ENCODE results near the gene KRT86. TPM values are rescaled to one million over a fixed set of nuclear protein-coding genes. Genes with fewer than 3 reads are reported as not detected.

KRT86 gene
- total and polyA plus RNA-seq, 7 donors = 0.25 to 0.60 TPM; not detected in 5

GRCh38 chr12:52327052-52327829 lies 52.8 kb downstream of the KRT86 start:
- WGBS, 2 donors = 25 to 37% methylated on average over 11 of the region's 11 CpGs
- Histone ChIP-seq H3K4me3 (no peak overlapping the region), H3K27me3 (no peaks in the 10 kb centered on the region), H3K36me3 (no peaks in the 10 kb centered on the region), H3K9me3 (no peaks in the 10 kb centered on the region), H3K27ac (no peak overlapping the region), H3K4me1 (no peaks in the 10 kb centered on the region)
- TF ChIP-seq POLR2AphosphoS5 (IDR thresholded peaks at IDR 0.05) (peak in 1 of 4 donors; percentile 37), CTCF (IDR thresholded peaks at IDR 0.05) (peak; percentile 55 to 74 (median 70)), POLR2A (IDR thresholded peaks at IDR 0.05) (no peak), EP300 (IDR thresholded peaks at IDR 0.05) (no peak)
- peak; percentile 87 for DNase-seq
- intact Hi-C loops (cut with DNase I) = loop anchor here (2.0 to 5.0 kb wide), 2 partner anchors 115 to 170 kb away; no protein-coding TSS in a partner anchor

DNA sequence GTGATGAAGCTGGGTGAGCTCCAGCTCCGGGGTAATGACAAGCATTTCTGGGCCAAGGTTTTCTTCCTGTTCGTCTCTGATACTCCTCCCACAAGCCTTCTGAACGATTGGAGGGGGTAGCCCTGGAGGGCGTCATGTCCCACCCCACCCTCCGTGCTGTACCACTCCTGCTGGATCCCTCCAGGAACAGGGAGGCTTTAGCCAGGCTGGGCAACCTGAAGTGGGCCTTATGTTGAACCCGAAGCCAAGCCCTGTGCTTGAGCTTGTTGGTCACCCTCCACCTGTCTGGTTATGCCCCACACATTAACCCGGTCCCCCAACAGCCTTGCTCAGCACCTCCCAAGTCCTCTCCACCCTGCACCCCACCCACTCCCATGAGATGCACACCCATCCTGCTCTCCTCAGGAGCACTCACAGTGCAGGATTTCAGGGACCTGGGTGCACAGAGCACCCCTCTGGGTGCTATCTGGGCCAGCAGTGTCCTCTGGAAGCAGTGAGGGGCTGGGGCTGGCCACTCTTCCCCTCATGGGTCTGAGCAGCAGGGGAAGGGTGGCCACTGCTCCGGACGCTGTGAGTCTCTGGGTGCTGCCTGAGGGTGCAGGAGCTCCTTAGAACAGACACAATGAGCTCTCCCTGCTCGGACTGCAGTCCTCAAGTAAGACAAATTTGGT lies 53.5 kb downstream of the KRT86 start:
- 53 to 68% methylated on average over 10 of the region's 10 CpGs for WGBS, 2 donors
- no peaks in the 10 kb centered on the region for H3K9me3 ChIP-seq
- H3K4me3 ChIP-seq = no peak overlapping the region
- intact Hi-C loops (cut with DNase I) = loop anchor here (2.0 to 5.0 kb wide), 2 partner anchors 116 to 171 kb away; no protein-coding TSS in a partner anchor
- H3K36me3 ChIP-seq = no peaks in the 10 kb centered on the region
- H3K27me3 ChIP-seq = no peaks in the 10 kb centered on the region
- TF ChIP-seq POLR2A (IDR thresholded peaks at IDR 0.05) (no peak), CTCF (IDR thresholded peaks at IDR 0.05) (no peak), POLR2AphosphoS5 (IDR thresholded peaks at IDR 0.05) (no peak), EP300 (IDR thresholded peaks at IDR 0.05) (no peak)
- no peak overlapping the region for H3K27ac ChIP-seq
- no peaks in the 10 kb centered on the region for H3K4me1 ChIP-seq
- peak; percentile 53 for DNase-seq

GRCh38 chr12:52331039-52331438 lies 56.6 kb downstream of the KRT86 start:
- WGBS, 2 donors = 47 to 81% methylated on average over 1 of the region's 1 CpG
- Histone ChIP-seq H3K36me3 (no peaks in the 10 kb centered on the region), H3K27me3 (no peaks in the 10 kb centered on the region), H3K4me1 (no peaks in the 10 kb centered on the region), H3K4me3 (no peak overlapping the region), H3K9me3 (peaks cover 0 to 2% (median 1%) of the 10 kb centered on the region in 4 donors), H3K27ac (no peak overlapping the region)
- intact Hi-C loops (cut with DNase I) = no loop called here
- no peak for DNase-seq
- TF ChIP-seq POLR2AphosphoS5 (IDR thresholded peaks at IDR 0.05) = no peak
- TF ChIP-seq EP300 (IDR thresholded peaks at IDR 0.05) = no peak
- no peak for TF ChIP-seq POLR2A (IDR thresholded peaks at IDR 0.05)
- no peak for TF ChIP-seq CTCF (IDR thresholded peaks at IDR 0.05)

- WGBS, 2 donors = 63 to 83% methylated on average over 3 of the region's 3 CpGs
- Histone ChIP-seq H3K27me3 (no peaks in the 10 kb centered on the region), H3K27ac (no peak overlapping the region), H3K4me1 (no peaks in the 10 kb centered on the region), H3K4me3 (no peak overlapping the region), H3K36me3 (no peaks in the 10 kb centered on the region), H3K9me3 (peaks cover 0 to 7% (median 2%) of the 10 kb centered on the region in 4 donors)
- intact Hi-C loops (cut with DNase I) = no loop called here
- TF ChIP-seq CTCF (IDR thresholded peaks at IDR 0.05) (no peak), POLR2A (IDR thresholded peaks at IDR 0.05) (no peak), POLR2AphosphoS5 (IDR thresholded peaks at IDR 0.05) (no peak), EP300 (IDR thresholded peaks at IDR 0.05) (no peak)
- DNase-seq = peak; percentile 2
These were observed 57.4 kb downstream of the KRT86 start for GRCh38 chr12:52331833-52332232.
